BJ (cell line): Measurements from ENCODE around the gene ARHGEF2. TPM values are rescaled to one million over a fixed set of nuclear protein-coding genes. Genes with fewer than 3 reads are reported as not detected.

ENCODE experiments used
- CTCF ChIA-PET: fragments of 350-600 bp; formaldehyde crosslinking; extraction: SDS; loops from one replicate; lab custom pipeline; 2021; ENCODE audit warnings: antibody characterized with exemption, inconsistent platforms; lab: Yijun Ruan, JAX
- POLR2A ChIA-PET: fragments of 300-600 bp; sonication (Branson Sonifier 250); formaldehyde crosslinking; extraction: SDS; loops from one replicate; lab custom pipeline; 2021; ENCODE audit warnings: antibody characterized with exemption; lab: Charles Lee
- DNase-seq: peaks from one replicate; pipeline ENCODE4 v3.0.0-alpha.2; 2011; ENCODE audit warnings: low read depth
- H3K27me3 ChIP-seq: 2 replicates; pipeline ENCODE4 v1.6.0; 2011; ENCODE audit warnings: low read length; ENCODE audit not compliant: control insufficient read depth, insufficient read depth
- H3K36me3 ChIP-seq: 2 replicates; pipeline ENCODE4 v1.5.1; 2011; ENCODE audit warnings: low read length; ENCODE audit not compliant: control insufficient read depth, insufficient read depth
- H3K4me3 ChIP-seq: 2 replicates; pipeline ENCODE4 v1.5.1; 2011; ENCODE audit warnings: low read depth, mild to moderate bottlenecking, control low read depth, low read length
- polyA plus RNA-seq: library from polyadenylated mRNA; depleted of rRNA; stranded (reverse); fragments of >200 nt; gene quantifications from 2 replicates; pipeline ENCODE4 v1.2.3, GENCODE V29; 2011
- TF ChIP-seq, protein P1 (sequence below): IDR thresholded peaks from 2 replicates; pipeline ENCODE4 v1.5.1; 2011; ENCODE audit warnings: low read depth, mild to moderate bottlenecking, control low read depth, inconsistent platforms, low read length, moderate library complexity; ENCODE audit not compliant: insufficient read depth

ARHGEF2 gene
- polyA plus RNA-seq, 1 experiment: 213 TPM

DNA sequence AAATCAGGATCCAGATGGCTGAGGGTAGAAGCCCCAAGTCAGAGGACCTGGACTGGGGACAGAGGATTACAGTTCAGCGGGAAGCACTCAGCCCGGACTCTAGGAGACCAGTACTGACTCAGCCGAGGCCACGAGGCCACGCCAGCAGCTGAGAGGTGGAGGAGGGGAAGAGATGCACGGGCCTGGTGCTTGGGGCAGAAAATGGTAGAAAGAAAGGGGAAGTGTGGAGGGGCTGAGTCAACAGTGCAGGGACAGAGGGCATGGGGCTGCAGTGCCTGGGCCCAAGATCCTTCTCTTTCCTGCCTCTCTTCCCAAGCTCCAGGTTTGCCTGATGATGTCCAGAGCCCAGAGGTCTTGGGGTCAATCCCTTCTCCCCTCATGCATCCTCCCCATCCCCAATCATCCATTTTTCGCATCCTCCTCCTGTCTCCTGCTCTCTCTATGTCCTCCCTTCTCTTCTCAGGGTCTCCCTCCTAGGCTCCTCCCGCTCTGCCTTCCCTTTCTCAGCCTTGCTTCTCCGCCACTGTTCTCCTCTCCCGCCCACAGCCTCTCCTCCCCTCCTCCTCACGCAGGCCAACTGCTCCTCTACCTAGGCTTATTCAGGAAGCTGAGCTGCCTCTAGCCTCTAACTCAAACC lies 7.7 kb downstream of the ARHGEF2 start:
- POLR2A ChIA-PET: no interaction called here
- Histone ChIP-seq H3K27me3 (no peaks in the 10 kb centered on the region), H3K36me3 (peaks cover 44% of the 10 kb centered on the region), H3K4me3 (no peak overlapping the region)
- TF ChIP-seq, protein P1, sequence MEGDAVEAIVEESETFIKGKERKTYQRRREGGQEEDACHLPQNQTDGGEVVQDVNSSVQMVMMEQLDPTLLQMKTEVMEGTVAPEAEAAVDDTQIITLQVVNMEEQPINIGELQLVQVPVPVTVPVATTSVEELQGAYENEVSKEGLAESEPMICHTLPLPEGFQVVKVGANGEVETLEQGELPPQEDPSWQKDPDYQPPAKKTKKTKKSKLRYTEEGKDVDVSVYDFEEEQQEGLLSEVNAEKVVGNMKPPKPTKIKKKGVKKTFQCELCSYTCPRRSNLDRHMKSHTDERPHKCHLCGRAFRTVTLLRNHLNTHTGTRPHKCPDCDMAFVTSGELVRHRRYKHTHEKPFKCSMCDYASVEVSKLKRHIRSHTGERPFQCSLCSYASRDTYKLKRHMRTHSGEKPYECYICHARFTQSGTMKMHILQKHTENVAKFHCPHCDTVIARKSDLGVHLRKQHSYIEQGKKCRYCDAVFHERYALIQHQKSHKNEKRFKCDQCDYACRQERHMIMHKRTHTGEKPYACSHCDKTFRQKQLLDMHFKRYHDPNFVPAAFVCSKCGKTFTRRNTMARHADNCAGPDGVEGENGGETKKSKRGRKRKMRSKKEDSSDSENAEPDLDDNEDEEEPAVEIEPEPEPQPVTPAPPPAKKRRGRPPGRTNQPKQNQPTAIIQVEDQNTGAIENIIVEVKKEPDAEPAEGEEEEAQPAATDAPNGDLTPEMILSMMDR: no peak
- DNase-seq: no peak
- CTCF ChIA-PET: interaction anchor here (1.0 to 2.0 kb wide), 5 partner anchors 13 to 87 kb away, joined by 3 to 7 read pairs (median 3); no protein-coding TSS in a partner anchor

DNA sequence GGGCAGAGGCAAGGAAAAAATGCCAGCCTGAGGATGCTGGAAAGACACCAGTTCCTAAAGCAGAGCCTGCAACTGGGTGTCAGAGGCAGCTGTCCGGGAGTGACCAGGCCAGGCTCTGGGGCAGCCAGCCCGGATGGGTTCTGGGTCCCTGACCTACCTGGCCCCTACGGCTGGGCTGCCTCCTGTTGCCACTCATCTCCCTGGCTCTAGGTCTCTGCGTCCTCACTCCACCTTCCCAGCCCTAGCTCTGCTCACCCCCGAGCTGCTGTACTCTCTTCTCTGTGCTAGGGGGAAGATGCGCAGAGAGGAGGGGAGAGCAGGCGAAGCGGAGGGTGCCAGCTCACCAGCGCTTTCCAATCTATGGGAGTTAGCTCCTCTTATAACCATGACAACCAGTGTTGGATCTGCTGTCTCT lies 9.0 kb downstream of the ARHGEF2 start:
- ChIA-PET CTCF (interaction anchor here (0.7 to 2.5 kb wide), 5 partner anchors 12 to 31 kb away, joined by 3 to 9 read pairs (median 7); no protein-coding TSS in a partner anchor), POLR2A (no interaction called here)
- TF ChIP-seq, protein P1: no peak
- DNase-seq: no peak
- H3K27me3 ChIP-seq: no peaks in the 10 kb centered on the region
- no peak overlapping the region for H3K4me3 ChIP-seq
- H3K36me3 ChIP-seq: peaks cover 50% of the 10 kb centered on the region

DNA sequence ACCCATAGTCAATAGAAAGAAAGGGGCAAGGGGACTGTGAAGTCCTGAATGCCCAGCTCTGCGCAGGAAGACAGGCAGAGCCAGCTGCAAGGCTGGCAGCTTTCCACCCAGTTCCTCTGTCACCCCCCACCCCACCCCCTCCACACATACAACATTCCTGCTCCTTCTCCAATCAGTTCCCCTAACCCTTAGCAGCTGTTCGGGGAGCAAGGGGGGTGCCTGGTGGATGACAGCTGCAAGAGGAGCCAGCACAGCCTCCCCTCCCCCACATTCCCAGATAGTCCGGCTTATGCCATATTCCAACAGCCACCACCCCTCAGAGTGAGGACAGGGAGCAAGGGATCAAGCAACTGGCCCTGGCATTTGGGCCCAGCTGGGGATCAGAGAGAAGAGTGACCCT lies 9.7 kb downstream of the ARHGEF2 start:
- CTCF ChIA-PET: interaction anchor here (1.6 to 2.5 kb wide), 3 partner anchors 14 to 30 kb away, joined by 5 to 9 read pairs (median 8); partner anchors contain the start of gene RXFP4
- TF ChIP-seq, protein P1: no peak
- Histone ChIP-seq H3K36me3 (peaks cover 52% of the 10 kb centered on the region), H3K27me3 (no peaks in the 10 kb centered on the region), H3K4me3 (no peak overlapping the region)
- no peak for DNase-seq
- POLR2A ChIA-PET: no interaction called here

DNA sequence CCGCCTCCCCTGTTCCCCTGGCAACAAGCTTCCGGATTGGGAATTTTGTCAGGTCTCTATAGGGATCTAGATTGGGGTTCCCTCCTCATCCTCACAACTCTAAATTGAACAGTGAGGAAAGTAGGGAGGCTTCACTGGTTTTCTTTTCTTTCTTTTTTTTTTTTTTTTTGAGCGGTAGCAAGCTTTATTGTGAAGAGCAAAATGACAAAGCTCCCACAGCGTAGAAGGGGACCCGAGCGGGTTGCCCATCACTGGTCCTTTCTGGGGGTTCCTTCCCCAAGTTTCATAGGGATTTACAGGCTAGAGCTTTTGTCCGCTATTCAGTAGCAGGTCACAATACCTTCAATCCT lies 10.3 kb downstream of the ARHGEF2 start:
- POLR2A ChIA-PET: no interaction called here
- peaks cover 49% of the 10 kb centered on the region for H3K36me3 ChIP-seq
- CTCF ChIA-PET: interaction anchor here (0.6 to 2.5 kb wide), 5 partner anchors 15 to 967 kb away, joined by 3 to 8 read pairs (median 4); partner anchors contain the start of gene RXFP4
- no peaks in the 10 kb centered on the region for H3K27me3 ChIP-seq
- TF ChIP-seq, protein P1: no peak
- H3K4me3 ChIP-seq: no peak overlapping the region
- no peak for DNase-seq

DNA sequence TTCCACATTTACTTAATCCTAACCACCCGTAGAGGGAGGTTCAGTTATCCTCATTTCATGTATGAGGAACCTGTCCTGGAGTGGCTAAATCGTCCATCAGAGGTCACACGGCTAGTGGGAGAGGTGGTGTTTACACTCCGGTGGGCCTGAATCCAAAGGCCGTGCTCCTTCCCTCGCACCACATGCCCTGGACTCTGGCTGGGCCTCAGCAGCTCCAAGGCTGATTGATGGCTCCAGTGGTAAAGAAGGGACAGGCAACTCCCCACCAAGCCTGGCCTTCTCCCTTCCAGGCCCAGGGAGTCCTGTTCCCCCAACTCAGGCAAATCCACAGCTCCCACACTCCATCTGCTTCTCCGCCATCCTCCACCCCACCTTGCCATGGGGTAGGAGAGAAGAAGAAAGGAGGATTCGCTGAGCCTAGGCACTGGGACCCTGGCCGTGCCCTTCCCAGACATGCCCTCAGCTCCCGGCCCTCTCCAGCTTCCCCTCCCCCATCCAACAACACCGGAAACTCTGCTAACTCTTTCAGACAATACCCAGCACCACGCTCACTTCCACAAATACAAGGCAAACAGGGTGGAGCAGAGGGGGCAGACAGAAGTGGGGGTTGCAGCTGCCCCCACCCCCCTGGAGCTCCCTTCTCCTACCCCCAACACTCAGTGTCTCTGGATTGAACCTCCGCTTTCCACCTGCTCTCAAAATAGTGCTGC lies 10.9 kb downstream of the ARHGEF2 start:
- Histone ChIP-seq H3K27me3 (no peaks in the 10 kb centered on the region), H3K36me3 (peaks cover 54% of the 10 kb centered on the region), H3K4me3 (no peak overlapping the region)
- CTCF ChIA-PET: interaction anchor here (0.6 to 2.5 kb wide), 7 partner anchors 16 to 966 kb away, joined by 3 to 10 read pairs (median 4); partner anchors contain the start of gene RXFP4
- POLR2A ChIA-PET: no interaction called here
- TF ChIP-seq, protein P1: no peak
- DNase-seq: no peak
